ENCODE data around the gene RNF150.
"Not testable (repeated sequence)": the region's sequence is repeated elsewhere in the genome, so short reads cannot be mapped to it uniquely, and the experiment has no call there.

RNF150 gene

DNA sequence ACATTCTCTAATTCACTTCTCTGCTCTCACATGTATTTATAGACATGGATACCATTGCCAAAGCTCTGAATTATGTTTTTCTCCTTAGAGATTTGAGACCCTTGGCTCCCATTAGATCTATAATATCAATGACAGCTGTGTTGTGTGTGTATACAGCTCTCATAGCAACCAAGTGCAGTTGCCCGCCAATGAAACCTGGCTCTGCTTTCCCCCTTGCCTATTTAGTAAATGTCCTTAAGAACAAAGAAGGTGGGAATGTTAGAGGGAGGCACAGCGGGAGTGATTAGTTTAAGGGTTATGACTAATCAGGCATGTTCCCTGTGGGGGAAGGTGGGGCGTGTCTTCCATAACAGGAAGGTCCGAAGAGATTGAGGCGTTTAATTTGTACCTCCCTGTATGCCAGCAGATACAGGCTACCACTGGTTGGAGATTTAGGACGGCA lies 276.6 kb downstream of the RNF150 start:
- DNase-seq = no peak

DNA sequence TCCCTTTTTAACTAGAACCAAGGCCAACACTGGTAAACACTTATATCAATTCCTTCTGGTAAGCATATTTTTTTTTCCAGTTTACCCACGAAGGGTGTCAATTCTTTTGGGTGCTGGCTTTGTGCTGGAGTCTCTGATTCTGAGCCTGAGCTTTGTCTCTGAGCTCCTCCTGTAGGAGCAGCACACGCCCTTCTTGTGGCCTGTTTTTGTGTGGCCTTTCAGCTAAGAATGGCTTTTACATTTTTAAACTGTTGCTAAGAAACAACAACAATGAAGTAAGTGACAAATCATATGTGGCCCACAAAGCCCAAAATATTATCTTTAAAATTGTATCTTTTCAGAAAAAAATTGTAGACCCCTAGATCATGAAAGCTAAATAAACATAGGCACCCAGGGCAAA lies 279.1 kb downstream of the RNF150 start:
- DNase-seq = no peak

DNA sequence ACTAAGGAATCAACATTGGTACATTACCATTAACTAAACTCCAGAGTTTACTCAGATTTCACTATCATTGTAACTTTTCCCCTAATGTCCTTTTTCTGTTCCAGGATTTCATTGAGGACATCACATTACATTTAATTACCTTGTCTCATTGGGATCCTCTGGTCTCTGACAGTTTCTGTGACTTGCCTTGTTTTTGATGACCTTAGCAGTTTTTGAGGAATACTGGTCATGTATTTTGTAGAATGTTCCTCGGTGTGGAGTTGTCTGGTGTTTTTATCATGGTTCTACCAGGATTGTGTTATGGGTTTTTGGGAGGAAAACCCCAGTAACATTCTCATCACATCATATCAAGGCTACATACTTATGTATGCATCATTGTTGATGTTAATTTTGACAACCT lies 281.5 kb downstream of the RNF150 start:
- DNase-seq = no peak

DNA sequence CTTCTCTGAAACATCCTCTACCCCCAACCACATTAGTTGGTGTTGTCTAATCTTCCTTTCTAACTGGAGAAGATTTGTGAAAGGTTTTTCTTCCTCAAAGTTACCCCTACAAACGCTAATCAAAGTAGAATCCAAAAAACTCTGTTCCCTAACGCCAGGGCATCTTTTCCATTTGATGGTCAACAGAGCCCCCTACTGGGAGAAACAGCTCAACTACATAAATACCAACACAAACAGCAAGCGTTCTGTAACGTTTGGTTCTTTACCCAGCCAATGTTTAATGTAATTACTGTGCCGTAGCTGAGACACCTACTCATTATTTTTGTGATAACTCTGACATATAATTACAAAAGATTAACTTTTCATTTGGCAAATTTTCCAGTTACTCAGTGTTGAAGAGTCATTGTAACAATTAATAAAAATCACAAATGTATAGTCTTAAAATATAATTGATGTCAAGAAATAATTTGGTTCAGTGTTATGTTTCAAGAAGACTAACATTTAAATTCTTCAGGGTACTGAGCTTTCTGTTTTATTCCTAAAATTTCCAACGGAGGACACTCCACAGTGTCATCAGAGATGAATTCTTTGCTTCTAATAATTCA lies 282.1 kb downstream of the RNF150 start:
- peak; percentile 79 for DNase-seq

DNA sequence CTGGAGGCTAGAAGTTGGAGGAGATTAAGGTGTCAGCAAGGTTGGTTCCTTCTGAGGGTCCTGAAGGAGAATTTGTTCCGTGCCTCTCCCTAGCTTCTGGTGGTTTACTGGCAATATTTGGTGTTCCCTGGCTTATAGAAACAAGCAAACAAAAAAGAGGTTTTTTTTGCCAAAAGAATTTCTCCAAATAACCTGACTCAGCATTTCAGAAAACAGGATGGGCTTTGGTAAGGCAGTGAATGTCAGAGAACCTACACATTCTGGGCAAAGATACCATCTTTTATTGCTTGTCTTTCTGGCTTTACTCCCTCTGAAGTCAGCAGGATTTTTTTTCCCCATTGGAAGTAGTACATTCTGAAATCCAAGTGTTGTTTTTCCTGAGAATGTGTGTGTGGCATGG lies 283.7 kb downstream of the RNF150 start:
- DNase-seq = no peak

DNA sequence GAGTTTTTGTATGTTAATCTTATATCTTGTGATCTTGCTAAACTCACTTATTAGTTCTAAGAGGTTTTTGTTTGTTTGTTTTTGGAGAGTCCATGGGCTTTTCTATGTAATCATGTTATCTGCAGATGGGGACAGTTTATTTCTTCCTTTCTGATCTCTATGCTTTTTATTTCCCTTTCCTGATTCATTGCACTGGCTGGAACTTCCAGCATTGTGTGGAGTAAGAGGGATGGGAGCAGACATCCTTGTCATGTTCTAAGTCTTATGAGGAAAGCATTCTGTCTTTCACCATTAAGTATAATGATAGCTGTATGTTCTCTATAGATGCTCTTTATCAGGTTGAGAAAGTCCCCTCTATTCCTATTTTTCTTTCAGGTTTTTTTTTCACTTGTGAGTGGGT lies 286.5 kb downstream of the RNF150 start:
- no peak for DNase-seq

DNA sequence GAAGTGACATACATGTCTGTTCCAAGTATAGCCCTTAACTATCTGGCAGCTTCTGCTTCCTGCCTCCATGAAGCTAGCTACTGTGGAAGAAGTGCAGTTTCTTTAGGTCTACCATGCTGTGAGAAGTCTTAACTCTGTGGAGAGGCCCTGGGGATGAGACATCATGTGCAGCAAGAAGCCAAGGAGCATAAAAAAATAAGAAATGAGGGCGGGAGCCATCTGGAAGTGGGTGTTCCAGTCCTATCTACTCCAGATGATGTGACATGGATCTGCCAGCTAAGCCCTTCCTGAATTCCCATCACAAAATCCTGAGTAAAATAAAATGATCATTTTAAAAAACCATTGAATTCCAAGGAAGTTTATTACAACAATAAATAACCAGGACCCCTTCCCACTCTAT lies 289.2 kb downstream of the RNF150 start:
- no peak for DNase-seq

DNA sequence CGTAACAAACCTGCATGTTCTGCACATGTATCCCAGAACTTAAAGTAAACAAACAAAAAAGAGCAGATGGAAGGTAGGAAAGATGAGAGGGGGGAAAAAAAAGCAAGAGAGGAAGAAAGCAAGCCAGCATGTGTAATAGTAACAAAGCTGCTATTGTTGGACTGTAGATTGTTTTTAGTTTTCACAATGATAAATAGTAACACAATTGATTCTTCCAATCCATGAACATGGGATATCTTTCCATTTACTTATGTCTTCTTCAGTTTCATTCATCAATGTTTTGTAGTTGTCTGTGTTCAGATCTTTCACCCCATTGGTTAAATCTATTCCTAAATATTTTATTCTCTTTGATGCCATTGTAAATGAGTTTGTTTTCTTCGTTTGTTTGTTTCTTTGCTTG lies 292.1 kb downstream of the RNF150 start:
- no peak for DNase-seq

DNA sequence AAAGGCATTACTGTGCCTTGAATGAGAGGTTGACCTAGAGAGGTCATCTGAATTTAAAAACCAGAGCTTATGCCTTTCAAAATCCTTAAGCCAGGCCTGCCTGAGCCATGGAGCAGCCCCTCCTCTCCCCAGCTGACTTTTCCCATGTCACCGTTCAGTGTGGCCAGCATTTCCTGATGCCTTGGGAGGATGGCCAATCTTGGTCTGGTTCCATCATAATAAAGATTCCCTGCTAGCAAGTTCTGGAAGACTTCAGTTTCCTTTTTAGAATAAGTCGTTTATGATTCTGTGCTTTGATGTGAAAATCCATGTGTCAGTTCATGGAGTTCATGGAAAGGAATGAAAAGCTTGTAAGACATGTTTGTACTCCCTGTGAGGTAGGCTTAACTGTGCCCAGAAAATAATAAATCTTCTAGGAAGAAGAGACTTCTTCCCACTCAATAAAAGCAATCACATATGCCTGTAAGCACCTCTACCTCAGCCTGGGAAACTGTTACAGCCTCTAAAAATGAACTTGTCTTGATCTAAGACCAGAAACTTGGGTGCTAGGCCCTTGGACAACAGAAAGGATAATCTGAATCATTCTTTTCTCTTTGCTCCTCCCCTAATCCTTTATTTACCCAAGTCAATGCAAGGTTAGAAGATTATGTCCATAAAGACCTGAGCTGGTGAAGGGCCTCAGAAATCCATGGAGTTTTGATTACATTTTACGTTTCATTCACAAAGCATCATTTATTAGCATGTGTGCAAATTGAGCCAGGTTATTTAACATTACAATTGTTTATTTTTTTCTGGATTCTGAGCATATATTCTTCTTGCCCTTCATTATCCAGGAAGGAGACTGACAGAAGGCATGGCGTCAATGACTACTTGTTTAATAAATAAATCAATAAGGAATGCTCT lies 293.1 kb downstream of the RNF150 start:
- no peak for DNase-seq

DNA sequence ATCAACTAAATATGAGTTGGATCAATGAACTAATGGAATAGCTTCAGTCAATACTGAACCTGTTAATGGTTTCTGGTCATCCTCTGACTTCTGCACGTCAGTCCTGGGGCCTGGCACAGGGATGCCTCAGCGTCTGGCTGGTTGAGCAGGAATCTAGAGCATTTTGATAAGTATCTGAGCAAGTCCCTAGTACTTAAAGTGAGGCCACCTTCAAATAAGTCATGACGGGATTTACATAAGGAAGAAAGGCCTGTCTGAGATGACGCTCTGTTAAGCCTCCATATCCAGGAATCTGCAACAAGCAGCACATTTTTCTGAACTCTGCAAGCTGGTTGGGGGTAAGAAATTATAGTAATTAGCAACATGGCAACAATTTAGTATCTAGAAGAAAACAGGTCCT lies 293.9 kb downstream of the RNF150 start:
- no peak for DNase-seq

DNA sequence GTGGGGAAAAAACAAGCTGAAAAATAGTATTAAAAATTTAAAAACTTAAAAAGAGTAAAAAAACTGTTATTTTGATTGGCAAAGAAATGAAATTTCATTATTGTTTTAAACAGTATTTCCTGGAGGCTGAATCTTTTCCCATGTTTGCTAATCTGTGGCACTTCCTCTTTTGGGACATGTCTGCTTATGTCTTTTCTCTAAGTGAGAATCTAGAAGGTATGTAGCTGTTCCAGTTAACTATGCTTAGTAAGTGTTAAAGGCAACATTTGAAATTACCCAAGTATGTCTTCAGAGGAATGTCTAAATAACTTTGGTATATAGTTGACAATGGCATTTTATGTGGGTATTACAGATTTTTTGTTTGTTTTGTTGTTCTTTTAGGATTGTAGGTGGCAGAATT lies 295.5 kb downstream of the RNF150 start:
- no peak for DNase-seq

DNA sequence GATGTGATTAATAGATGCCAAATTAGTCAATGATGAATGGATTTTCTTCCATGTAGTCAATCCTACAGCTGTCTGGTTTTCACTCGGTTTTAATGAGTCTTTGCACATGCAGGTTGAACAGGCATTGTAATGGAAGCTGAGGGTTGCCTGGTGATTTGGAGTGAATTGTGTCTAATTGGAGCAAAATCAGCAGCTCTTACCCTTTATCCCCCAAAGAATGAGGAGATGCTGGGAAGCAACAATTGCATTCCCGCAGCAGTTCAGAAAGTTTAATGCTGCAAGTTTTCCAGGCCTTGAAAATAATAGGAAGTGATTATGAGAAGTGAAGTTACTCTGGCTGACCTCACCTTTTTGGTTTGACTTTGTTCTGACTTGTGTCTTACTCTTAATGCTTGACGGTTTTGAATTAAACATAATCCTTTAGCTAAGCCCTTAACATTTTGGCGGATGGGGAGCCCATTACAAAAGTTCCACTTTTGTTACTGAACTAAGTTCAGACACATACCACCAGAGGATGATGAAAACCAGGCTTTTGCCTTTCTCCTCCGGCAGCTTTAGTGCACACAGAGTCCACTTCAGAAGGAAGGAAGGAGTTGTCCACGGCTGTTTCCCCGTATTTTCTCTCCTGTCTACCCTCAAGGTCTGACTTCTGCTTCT lies 298.3 kb downstream of the RNF150 start:
- no peak for DNase-seq

DNA sequence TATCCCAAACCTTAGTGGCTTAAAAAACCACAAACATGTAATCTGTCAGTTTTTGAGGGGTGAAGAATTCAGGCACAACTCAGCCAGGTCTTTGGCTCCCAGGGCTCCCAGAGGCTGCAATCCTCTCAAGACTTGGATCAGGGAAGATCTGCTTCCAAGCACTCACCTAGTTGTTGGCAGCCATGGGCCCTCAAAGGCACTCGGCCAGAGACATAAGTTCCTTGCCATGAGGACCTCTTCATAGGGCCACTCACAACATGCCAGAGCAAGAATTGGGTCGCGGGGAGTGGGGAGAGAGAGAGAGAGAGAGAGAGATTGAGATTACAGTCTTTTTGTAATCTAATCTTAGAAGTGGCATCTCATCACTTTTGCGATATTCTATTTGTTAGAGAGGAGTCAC lies 300.0 kb downstream of the RNF150 start:
- DNase-seq = no peak

DNA sequence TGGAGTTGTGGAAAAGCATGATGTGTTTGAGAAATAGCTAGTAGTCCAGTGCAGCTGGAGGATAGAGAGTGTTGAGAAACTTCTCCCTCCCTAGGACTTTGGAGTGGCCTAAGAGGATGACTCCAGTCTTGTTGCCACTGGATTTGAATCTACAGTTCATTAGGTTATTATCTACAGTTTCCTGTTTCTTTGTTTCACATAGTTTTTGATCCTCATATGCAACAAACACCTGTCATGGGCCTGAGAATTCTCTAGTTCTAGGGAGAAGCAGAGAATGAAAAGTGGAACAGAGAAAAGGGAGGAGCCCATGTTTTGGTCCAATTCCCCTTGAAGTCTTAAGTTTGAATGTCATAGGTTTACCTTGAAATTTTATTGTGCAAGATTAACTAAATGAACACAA lies 303.4 kb downstream of the RNF150 start:
- DNase-seq = no peak

DNA sequence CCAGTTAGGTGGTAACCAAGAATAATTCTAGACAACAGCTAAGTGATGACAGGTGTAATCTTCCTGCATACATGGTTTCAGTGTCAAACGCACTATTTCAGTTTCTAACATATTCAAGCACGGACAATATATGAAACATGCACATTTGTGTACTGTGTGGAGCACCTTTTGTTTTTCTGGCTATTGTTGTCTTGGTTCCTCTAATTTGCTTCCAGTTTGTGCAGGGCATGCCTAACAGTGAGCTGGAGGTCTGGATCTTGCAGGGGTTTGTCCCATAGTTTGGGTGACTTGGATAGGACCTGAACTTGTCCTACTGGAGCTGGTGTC lies 306.6 kb downstream of the RNF150 start:
- no peak for DNase-seq

DNA sequence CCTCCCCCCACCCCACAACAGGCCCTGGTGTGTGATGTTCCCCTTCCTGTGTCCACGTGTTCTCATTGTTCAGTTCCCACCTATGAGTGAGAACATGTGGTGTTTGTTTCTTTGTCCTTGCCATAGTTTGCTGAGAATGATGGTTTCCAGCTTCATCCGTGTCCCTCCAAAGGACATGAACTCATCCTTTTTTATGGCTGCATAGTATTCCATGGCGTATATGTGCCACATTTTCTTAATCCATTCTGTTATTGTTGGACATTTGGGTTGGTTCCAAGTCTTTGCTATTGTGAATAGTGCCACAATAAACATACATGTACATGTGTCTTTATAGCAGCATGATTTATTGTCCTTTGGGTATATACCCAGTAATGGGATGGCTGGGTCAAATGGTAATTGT lies 312.7 kb downstream of the RNF150 start:
- not testable (repeated sequence) for DNase-seq

DNA sequence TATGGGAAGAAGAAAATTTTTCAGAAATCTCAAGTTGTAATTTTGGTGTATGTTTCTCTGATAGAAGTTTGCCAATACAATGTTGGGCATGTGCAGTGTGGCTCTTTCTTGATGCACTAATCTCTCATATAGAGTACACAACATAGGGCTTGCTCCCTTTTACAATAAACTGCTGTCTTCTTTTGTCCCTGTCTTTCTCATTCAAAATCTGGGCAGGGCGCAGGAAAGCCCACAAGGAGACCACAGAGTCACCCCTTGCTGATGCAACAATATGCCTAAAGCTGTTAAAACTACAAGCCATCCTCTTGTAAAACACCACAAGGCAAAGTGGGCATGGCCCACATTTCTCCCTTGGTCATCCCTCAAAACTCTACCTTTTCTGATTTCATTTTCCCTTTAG lies 313.7 kb downstream of the RNF150 start:
- no peak for DNase-seq

DNA sequence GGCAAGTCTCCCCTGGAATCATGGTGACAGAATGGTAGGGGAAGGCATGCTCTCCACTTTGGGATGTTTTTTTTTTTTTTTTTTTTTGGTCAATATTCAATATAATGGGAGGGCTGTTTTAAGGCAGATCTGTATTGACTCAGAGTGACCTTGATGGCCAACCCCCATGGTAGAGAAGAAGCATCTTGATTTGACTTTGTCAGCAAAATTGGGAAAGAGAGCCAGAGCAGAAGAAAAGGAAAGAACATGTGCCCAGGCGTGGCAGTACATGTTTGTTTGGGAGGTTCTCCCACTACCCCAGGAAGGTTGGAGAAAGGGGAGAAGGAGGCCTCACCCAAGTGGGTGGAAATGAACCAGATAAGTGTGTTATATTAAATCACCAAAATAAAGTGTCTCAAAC lies 314.8 kb downstream of the RNF150 start:
- no peak for DNase-seq

DNA sequence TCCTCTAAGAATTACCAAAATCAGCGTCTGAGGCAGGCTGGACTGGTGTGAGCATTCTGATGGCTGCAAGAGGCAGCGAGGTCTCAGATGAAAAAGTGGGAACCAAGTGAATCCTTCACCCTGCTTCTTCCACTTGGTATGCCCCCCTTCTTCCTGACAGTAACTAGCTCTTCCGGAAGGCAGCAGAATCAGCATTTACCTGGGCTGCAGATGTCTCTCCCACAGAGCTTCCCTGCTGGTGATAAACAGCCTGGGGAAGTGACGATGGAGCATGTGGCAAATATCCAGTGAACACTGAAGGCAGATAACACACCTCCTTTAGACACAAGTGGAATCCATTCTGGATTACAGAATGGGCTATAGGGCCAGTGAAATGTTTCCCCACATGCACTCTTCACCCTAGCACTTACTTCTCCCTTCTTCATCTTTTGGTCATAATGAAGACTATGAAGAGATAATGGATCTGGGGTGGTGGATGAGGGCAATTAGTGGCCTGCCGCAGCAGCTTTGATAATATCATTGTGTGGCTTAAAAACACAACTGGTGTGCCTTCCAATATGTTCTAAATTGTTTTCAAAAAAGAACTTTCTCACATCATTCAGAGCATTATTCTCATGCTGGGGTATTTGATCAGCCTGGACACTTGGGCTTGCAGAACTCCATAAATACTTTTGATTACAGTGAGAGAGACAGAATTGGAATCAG lies 316.3 kb downstream of the RNF150 start:
- DNase-seq = no peak

DNA sequence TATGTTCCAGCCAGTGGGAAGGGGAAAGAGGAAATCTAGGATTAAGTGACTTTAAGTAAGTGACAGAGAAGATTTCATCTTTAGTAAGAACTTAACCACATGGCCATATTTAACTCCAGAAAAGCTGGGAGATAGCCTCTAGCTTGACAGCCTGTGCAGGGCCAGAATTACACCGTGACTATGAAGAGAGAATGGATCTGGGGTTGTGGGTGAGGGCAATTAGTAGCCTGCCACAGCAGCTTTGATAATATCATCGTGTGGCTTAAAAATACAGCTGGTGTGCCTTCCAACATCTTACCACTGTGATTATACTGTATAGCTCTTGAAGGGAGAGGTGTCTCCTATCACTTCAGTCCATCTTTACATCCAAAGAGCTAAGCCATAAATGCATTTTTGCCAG lies 319.5 kb downstream of the RNF150 start:
- no peak for DNase-seq

DNA sequence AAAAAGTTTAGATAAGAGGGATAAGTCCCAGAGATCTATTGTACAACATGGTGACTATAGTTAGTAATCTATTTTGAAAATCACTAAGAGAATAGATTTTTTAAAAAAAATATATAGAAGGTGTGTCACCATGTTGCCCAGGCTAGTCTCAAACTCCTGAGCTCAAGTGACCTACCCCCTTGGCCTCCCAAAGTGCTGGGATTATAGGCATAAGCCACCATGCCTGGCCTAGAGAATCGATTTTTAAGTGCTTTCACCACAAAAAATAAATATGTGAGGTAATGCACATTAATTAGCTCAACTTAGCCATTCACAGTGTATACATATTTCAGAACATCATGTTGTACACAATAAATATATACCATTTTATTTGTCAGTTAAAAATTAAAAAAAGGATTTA lies 320.4 kb downstream of the RNF150 start:
- no peak for DNase-seq

DNA sequence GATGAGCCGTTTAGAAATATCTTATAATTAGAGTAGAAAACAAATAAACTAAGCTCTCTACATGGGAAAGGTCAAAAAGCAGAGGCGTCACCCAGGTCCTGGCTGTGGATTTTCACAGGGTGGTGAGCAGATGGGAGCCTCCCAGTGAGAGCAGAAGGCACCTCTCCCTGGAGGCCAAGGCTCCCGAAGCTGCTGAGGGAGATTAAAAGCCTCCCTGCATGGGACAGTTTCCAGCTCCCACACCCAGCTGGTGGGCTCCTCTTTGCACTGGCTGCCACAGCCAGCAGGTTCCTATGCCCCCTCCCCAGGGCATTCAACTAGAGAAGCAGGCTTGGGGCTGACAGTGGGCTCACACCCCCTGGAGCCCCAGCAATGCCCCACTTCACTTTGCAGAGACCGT lies 321.8 kb downstream of the RNF150 start:
- no peak for DNase-seq

DNA sequence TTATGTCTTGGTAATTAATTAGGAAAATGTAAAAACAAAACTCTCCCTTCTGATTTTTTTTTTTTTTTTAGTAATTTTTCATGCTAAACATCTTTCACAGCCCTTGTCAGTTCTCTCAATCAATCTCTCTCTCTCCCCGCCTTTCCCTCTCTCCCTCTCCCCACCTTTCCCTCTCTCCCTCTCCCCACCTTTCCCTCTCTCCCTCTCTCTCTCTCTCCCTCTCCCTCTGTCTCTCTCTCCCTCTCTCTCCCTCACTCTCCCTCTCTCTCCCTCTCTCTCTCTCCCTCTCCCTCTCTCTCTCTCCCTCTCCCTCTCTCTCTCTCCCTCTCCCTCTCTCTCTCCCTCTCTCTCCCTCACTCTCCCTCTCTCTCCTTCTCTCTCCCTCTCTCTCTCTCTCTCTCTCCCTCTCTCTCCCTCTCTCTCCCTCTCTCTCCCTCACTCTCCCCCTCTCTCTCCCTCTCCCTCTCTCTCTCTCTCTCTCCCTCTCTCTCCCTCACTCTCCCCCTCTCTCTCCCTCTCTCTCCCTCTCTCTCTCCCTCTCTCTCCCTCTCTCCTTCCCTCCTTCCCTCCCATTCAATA lies 322.6 kb downstream of the RNF150 start:
- DNase-seq = not testable (repeated sequence)
